ENCODE data around the gene TMBIM4. TPM values are rescaled to one million over a fixed set of nuclear protein-coding genes. Genes with fewer than 3 reads are reported as not detected.

The TMBIM4 gene
- total RNA-seq, 1 experiment from 2014 or later, result 29.8 TPM

DNA sequence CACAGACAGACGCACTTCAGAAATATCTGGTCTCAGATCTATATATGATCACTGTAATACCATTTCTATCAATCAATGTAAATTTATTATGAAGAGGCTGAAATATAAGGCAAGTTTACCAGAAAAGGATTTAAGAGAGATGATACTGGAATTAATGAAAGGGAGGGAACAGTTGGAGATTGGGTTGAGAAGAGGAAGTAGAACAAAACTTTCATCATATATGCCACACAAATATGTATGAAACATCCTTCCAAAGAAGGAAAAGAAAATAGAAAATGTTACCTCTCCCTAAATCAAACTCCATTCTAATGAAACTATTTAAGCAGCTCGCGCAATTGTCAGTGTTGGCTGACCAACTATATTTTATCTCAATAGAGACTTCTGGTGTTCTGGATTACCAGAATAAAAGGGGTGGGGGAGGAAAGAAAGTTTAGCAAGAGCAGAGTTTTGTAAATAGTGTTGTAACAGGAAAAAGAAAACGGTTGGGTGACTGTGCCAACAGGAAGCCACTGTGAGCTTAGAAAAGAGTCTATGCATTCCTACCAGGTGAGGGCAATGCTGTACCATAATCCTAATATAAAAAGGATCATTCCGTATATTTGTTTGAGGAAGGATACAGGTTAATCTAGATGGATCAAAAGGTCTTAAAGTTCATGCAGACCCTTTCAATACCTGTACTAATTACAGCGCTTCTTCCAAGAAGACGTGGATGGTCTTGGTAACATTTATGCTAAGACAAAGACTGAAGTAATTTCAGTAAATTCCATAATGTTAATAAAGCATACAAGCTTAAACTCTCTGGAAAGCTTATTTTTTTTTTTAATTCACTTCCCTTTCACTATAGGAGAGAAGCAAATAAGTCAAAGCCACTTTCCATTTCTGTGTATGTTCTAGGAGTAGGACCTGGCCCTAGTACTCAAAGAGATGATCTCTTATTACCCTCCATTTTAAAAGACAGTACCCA is 24.7 kb downstream of the TMBIM4 start:
- POLR2A ChIA-PET, result interaction anchor here (0.9 kb wide), 1 partner anchor 14 kb away, joined by 4 read pairs; the partner anchor contains the start of gene LLPH
- H3K9me3 Mint-ChIP-seq, result peaks cover 27% of the 10 kb centered on the region
- H3K27me3 Mint-ChIP-seq (ENCODE audit: low read depth), result no peaks in the 10 kb centered on the region; the same call in 1 of the 2 replicates
- H3K27ac Mint-ChIP-seq, result peak overlapping the region; percentile 75; the same call in 1 of the 2 replicates
- CTCF ChIA-PET, result interaction anchor here (0.5 to 1.3 kb wide), 26 partner anchors 13 to 564 kb away, joined by 3 to 13 read pairs (median 4); partner anchors contain the start of genes HELB, IRAK3, LLPH and TMBIM4
- H3K4me3 Mint-ChIP-seq, result no peak overlapping the region
- no peak for DNase-seq (ENCODE audit: low spot score)
- H3K36me3 Mint-ChIP-seq, result peaks cover 29% of the 10 kb centered on the region
- TF ChIP-seq, protein P1, sequence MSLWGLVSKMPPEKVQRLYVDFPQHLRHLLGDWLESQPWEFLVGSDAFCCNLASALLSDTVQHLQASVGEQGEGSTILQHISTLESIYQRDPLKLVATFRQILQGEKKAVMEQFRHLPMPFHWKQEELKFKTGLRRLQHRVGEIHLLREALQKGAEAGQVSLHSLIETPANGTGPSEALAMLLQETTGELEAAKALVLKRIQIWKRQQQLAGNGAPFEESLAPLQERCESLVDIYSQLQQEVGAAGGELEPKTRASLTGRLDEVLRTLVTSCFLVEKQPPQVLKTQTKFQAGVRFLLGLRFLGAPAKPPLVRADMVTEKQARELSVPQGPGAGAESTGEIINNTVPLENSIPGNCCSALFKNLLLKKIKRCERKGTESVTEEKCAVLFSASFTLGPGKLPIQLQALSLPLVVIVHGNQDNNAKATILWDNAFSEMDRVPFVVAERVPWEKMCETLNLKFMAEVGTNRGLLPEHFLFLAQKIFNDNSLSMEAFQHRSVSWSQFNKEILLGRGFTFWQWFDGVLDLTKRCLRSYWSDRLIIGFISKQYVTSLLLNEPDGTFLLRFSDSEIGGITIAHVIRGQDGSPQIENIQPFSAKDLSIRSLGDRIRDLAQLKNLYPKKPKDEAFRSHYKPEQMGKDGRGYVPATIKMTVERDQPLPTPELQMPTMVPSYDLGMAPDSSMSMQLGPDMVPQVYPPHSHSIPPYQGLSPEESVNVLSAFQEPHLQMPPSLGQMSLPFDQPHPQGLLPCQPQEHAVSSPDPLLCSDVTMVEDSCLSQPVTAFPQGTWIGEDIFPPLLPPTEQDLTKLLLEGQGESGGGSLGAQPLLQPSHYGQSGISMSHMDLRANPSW (CRISPR knock-in tag; conservative IDR thresholded peaks at IDR 0.05; ENCODE audit: low read depth), result no peak
- TF ChIP-seq OVOL2 (CRISPR knock-in tag; IDR thresholded peaks at IDR 0.05; ENCODE audit: borderline replicate concordance) (no peak), TEAD1 (CRISPR knock-in tag; IDR thresholded peaks at IDR 0.05) (peak; percentile 95; the same call in 1 of the 2 replicates), TEAD4 (CRISPR knock-in tag; IDR thresholded peaks at IDR 0.05) (peak; percentile 83; the same call in 1 of the 2 replicates), GABPB1 (CRISPR knock-in tag; IDR thresholded peaks at IDR 0.05) (no peak)
- TF ChIP-seq, protein P2, sequence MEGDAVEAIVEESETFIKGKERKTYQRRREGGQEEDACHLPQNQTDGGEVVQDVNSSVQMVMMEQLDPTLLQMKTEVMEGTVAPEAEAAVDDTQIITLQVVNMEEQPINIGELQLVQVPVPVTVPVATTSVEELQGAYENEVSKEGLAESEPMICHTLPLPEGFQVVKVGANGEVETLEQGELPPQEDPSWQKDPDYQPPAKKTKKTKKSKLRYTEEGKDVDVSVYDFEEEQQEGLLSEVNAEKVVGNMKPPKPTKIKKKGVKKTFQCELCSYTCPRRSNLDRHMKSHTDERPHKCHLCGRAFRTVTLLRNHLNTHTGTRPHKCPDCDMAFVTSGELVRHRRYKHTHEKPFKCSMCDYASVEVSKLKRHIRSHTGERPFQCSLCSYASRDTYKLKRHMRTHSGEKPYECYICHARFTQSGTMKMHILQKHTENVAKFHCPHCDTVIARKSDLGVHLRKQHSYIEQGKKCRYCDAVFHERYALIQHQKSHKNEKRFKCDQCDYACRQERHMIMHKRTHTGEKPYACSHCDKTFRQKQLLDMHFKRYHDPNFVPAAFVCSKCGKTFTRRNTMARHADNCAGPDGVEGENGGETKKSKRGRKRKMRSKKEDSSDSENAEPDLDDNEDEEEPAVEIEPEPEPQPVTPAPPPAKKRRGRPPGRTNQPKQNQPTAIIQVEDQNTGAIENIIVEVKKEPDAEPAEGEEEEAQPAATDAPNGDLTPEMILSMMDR (IDR thresholded peaks at IDR 0.05), result peak; percentile 52; the same call in 1 of the 2 replicates
- TF ChIP-seq, protein P3, sequence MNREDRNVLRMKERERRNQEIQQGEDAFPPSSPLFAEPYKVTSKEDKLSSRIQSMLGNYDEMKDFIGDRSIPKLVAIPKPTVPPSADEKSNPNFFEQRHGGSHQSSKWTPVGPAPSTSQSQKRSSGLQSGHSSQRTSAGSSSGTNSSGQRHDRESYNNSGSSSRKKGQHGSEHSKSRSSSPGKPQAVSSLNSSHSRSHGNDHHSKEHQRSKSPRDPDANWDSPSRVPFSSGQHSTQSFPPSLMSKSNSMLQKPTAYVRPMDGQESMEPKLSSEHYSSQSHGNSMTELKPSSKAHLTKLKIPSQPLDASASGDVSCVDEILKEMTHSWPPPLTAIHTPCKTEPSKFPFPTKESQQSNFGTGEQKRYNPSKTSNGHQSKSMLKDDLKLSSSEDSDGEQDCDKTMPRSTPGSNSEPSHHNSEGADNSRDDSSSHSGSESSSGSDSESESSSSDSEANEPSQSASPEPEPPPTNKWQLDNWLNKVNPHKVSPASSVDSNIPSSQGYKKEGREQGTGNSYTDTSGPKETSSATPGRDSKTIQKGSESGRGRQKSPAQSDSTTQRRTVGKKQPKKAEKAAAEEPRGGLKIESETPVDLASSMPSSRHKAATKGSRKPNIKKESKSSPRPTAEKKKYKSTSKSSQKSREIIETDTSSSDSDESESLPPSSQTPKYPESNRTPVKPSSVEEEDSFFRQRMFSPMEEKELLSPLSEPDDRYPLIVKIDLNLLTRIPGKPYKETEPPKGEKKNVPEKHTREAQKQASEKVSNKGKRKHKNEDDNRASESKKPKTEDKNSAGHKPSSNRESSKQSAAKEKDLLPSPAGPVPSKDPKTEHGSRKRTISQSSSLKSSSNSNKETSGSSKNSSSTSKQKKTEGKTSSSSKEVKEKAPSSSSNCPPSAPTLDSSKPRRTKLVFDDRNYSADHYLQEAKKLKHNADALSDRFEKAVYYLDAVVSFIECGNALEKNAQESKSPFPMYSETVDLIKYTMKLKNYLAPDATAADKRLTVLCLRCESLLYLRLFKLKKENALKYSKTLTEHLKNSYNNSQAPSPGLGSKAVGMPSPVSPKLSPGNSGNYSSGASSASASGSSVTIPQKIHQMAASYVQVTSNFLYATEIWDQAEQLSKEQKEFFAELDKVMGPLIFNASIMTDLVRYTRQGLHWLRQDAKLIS (CRISPR knock-in tag; IDR thresholded peaks at IDR 0.05; ENCODE audit: borderline replicate concordance), result no peak
- H3K4me1 Mint-ChIP-seq, result peaks cover 16% of the 10 kb centered on the region
- ATAC-seq, result peak; percentile 88

DNA sequence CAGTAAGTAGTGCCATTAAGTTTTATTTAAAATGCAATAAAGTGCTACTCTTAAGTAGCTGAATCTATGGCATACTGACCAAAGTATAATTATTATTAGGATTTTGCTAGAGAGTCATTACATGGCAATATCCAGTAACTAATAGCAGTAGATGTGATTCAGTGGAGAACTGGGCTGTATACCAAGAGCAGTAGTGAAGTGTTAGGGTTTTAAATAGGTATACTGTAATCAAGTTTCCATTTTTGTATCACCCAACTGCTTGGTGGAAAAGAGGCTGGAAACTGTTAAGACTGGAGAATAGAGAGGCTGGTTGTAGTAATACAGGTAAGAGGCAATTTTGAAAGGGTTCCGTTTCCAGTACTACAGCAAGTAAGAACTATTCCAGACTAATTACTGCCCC is 25.9 kb downstream of the TMBIM4 start:
- ATAC-seq (no peak), DNase-seq (ENCODE audit: low spot score) (no peak)
- CTCF ChIA-PET, result no interaction called here
- POLR2A ChIA-PET, result no interaction called here
- Mint-ChIP-seq H3K27me3 (ENCODE audit: low read depth) (no peaks in the 10 kb centered on the region; the same call in 1 of the 2 replicates), H3K9me3 (peaks cover 37% of the 10 kb centered on the region), H3K4me3 (no peak overlapping the region), H3K4me1 (peaks cover 16% of the 10 kb centered on the region), H3K36me3 (peaks cover 39% of the 10 kb centered on the region), H3K27ac (no peak overlapping the region)
- TF ChIP-seq, protein P4, sequence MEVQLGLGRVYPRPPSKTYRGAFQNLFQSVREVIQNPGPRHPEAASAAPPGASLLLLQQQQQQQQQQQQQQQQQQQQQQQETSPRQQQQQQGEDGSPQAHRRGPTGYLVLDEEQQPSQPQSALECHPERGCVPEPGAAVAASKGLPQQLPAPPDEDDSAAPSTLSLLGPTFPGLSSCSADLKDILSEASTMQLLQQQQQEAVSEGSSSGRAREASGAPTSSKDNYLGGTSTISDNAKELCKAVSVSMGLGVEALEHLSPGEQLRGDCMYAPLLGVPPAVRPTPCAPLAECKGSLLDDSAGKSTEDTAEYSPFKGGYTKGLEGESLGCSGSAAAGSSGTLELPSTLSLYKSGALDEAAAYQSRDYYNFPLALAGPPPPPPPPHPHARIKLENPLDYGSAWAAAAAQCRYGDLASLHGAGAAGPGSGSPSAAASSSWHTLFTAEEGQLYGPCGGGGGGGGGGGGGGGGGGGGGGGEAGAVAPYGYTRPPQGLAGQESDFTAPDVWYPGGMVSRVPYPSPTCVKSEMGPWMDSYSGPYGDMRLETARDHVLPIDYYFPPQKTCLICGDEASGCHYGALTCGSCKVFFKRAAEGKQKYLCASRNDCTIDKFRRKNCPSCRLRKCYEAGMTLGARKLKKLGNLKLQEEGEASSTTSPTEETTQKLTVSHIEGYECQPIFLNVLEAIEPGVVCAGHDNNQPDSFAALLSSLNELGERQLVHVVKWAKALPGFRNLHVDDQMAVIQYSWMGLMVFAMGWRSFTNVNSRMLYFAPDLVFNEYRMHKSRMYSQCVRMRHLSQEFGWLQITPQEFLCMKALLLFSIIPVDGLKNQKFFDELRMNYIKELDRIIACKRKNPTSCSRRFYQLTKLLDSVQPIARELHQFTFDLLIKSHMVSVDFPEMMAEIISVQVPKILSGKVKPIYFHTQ (CRISPR knock-in tag; IDR thresholded peaks at IDR 0.05), result no peak
- TF ChIP-seq NFATC4 (CRISPR knock-in tag; IDR thresholded peaks at IDR 0.05), result no peak
- no peak for TF ChIP-seq ZNF232 (CRISPR knock-in tag; IDR thresholded peaks at IDR 0.05)
- TF ChIP-seq, protein P5, sequence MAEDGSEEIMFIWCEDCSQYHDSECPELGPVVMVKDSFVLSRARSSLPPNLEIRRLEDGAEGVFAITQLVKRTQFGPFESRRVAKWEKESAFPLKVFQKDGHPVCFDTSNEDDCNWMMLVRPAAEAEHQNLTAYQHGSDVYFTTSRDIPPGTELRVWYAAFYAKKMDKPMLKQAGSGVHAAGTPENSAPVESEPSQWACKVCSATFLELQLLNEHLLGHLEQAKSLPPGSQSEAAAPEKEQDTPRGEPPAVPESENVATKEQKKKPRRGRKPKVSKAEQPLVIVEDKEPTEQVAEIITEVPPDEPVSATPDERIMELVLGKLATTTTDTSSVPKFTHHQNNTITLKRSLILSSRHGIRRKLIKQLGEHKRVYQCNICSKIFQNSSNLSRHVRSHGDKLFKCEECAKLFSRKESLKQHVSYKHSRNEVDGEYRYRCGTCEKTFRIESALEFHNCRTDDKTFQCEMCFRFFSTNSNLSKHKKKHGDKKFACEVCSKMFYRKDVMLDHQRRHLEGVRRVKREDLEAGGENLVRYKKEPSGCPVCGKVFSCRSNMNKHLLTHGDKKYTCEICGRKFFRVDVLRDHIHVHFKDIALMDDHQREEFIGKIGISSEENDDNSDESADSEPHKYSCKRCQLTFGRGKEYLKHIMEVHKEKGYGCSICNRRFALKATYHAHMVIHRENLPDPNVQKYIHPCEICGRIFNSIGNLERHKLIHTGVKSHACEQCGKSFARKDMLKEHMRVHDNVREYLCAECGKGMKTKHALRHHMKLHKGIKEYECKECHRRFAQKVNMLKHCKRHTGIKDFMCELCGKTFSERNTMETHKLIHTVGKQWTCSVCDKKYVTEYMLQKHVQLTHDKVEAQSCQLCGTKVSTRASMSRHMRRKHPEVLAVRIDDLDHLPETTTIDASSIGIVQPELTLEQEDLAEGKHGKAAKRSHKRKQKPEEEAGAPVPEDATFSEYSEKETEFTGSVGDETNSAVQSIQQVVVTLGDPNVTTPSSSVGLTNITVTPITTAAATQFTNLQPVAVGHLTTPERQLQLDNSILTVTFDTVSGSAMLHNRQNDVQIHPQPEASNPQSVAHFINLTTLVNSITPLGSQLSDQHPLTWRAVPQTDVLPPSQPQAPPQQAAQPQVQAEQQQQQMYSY (CRISPR knock-in tag; IDR thresholded peaks at IDR 0.05), result no peak
- TF ChIP-seq ZNF396 (CRISPR knock-in tag; IDR thresholded peaks at IDR 0.05; ENCODE audit: borderline replicate concordance), result no peak
- TF ChIP-seq, protein P6, sequence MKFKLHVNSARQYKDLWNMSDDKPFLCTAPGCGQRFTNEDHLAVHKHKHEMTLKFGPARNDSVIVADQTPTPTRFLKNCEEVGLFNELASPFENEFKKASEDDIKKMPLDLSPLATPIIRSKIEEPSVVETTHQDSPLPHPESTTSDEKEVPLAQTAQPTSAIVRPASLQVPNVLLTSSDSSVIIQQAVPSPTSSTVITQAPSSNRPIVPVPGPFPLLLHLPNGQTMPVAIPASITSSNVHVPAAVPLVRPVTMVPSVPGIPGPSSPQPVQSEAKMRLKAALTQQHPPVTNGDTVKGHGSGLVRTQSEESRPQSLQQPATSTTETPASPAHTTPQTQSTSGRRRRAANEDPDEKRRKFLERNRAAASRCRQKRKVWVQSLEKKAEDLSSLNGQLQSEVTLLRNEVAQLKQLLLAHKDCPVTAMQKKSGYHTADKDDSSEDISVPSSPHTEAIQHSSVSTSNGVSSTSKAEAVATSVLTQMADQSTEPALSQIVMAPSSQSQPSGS (CRISPR knock-in tag; IDR thresholded peaks at IDR 0.05; ENCODE audit: borderline replicate concordance, low read depth), result no peak
- TF ChIP-seq RELA (CRISPR knock-in tag; IDR thresholded peaks at IDR 0.05; ENCODE audit: borderline replicate concordance), result no peak
- no peak for TF ChIP-seq NR1H2 (CRISPR knock-in tag; IDR thresholded peaks at IDR 0.05)
